DOHH2 (cell line): Measurements from ENCODE around the gene EPHB2.

Experiments used
- CTCF ChIP-seq: fragments of 200-600 bp; sonication (generic); IDR thresholded peaks from one replicate; pipeline ENCODE4 v1.5.1; 2014; ENCODE audit warnings: antibody characterized with exemption, mild to moderate bottlenecking, low read depth, low read length; ENCODE audit not compliant: poor library complexity, severe bottlenecking
- EZH2phosphoT487 ChIP-seq: fragments of 200-600 bp; sonication (generic); IDR thresholded peaks from 2 replicates; pipeline ENCODE4 v1.6.1; 2017; ENCODE audit warnings: borderline replicate concordance, mild to moderate bottlenecking, antibody characterized with exemption, low read length, moderate library complexity, mixed read lengths

- TF ChIP-seq CTCF (no peak), EZH2phosphoT487 (no peak)
Measured at GRCh38 chr1:22685591-22686059, 25.0 kb upstream of the EPHB2 start.
